Activated CD8-positive, alpha-beta memory T cell treated with anti-CD3 and anti-CD28 coated beads, Interleukin-2, amount 50 U/mL, for 1 hour (primary cell): ENCODE results near the gene STX4.
"Not testable (repeated sequence)": the region's sequence is repeated elsewhere in the genome, so short reads cannot be mapped to it uniquely, and the experiment has no call there.

ENCODE experiments used
- DNase-seq: peaks from one replicate; pipeline ENCODE4 v3.0.0-alpha.2; 2020; ENCODE audit errors: extremely low read depth

The STX4 gene

DNA sequence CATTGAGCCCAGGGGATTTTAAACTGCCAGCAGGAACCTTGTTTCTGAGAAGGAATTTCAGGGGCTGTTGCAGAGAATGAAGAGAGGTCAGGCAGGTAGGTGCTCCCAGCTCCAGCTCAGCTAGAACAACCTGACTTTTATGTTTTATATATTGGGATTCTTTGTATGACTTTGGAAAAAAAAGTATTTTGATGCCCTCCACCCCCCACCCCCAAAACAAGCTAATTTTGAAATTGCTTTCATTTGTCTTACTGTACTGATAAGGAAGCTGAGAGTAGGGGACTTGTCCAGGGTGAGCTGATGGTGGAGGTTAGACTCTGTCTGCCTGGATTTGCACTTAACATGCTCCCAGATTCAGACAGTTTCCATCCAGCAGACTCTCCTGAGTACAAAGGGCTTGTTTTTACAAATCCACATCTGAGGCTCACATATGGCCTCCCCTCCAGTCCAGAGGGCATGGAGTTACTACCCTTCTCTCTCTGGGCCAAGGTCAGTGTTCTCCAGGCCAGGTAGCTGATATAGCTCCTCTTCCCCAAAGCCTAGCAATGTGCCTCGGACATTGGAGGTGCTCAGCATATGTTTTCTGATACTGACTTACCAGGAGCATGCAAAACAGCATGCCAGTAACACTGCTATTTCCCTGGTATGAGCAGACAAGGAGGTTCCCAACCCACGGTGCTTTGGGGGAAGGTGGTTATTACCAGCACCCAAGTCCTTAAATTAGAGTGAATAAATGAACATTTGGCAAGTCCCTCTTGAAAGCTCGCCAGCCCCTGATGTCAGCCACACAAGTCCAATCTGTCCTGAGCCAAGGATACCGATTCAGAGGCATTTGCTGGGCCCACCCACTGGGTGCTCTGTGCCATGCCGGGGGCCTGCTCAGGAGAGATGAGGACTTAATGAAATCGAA lies 34.3 kb upstream of the STX4 start:
- no peak for DNase-seq

DNA sequence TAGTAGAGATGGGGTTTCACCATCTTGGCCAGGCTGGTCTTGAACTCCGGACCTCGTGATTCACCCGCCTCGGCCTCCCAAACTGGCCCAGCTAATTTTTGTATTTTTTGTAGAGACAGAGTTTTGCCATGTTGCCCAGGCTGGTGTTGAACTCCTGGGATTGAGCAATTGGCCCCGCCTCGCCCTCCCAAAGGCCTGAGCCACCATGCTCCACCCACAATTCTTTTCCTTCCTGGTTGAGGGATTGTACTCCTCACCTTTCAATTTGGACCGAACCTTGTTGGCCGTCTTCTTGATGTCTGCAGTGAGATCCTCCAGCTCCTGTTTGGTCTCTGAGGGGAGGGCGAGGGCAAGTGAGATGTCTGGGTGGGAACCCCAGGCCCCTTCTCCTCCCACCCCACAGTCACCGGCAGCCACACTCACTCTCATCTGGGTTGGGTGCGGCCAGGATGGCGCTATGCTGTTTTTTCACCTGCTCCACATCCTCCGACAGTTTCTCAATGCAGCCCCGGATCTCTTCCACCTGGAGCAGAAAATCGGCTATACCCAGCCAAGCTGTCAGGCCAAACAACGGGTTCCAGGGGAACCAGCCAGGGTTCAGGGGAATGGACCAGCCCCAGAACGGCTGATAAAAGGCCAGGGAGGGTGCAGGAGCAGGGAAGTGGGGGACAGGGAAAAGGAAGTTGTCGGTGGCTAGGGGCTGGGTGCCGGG lies 32.5 kb upstream of the STX4 start:
- DNase-seq = no peak

DNA sequence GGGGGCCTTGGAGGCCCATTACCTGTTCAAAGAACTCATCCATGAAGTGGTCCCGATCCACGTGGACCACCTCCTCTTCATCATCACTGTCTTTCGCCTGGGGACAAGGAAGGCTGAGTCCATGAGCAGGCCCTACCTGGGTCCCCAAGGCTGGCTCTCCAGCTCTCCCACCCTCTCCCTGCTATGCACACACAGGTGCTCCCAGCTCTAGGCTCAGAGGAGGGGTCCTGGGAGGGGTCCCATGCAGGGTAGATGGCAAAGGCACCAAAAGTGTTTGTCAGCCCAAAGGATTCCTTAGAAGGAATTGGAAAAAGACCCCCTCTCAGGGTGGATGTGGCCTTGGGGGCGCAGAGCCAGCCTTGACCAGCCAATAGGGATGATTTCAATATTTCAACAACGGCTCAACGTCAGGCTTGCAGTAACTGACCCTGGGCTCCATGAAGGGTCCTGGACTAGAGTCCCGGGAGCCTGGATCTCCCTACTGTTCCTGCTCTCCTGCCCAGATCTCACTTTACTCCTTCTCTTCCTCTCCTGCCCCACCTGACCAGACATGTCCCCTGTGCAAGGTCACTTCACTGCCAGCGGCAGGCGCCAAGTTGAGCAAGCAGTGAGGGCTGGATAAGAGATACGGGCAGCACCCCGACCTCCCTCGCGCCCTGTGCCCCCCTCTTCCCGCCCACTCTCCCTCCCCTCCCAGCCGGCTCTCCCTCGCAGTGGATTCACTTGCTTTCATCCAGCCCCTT lies 31.7 kb upstream of the STX4 start:
- DNase-seq = no peak

DNA sequence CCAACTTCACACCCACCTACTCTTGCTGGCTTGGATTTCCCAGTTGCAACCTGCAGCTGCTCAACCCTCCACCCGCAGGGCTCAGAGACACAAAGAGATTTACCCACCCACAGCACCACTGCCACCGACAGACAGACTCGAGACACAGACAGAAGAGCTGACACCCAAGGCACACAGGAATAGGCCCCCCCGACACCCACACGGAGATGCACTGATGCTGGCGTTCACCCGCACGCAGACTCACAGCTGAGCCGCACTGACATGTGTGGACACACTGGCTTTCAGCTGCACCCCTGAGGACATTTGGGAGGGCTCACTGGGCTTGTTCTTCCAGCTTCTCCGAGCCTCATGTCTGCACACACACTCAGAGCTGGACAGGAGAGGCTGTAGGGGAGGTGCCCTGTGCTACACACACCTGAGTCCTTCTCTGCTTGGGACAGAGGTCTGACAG lies 31.1 kb upstream of the STX4 start:
- no peak for DNase-seq

DNA sequence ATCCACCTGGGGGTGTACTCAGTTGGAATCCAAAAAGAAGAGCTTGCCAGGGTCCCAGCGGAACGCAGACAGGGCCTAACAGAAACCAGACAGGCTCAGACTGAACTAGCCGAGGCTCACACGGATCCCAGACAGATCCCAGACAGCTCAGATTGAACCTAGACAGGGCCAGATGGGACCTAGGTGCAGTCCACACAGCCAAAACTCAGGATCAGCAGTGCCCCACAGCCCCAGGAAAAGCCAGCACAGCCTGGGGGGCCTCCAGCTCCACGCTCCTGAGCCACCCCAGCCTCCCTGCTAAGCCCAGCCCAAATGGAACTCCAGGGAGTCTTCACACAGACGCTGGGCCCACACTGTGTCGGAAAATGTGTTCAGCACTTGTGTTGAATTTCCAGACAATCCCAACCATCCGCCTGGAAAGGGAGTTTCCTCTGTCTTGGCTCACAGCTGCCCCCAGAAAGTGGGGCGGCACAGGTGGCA lies 30.5 kb upstream of the STX4 start:
- no peak for DNase-seq

DNA sequence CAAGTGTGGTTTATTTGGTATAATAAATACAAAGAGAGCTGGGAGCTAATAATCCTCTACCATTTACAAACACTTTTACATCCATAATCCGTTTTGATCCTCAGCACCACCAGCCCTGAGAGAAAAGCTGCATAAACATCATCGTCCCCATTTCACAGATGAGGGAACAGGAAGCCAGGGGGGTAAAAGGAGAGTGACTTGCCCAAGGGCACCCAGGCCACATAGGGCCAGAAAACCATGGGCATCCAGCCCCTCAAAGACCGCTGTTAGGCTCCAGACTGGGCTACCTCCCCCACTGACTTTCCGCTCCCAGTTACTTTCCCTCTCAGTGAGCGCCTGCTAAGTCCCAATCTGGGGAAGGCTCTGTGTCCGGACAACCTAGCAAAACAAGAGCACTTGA lies 29.6 kb upstream of the STX4 start:
- DNase-seq = no peak

DNA sequence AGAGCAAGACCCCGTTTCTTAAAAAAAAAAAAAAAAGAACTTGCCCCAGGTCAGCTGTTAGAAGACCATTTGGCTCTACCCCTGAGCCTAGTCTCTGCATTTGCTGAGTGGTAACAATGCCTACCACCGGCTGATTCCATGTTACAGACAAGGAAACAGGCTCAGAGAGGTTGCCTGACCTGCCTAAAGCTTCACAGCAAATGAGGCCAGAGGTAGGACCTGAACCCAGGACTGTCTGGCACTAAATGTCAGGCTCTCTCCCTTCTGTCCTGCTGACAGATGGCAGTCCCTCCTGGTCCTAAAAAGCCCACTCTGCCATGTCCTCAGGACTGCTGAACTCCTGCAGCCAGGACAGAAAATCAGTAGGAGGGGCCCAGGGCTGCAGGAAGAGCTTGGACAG lies 28.7 kb upstream of the STX4 start:
- no peak for DNase-seq

DNA sequence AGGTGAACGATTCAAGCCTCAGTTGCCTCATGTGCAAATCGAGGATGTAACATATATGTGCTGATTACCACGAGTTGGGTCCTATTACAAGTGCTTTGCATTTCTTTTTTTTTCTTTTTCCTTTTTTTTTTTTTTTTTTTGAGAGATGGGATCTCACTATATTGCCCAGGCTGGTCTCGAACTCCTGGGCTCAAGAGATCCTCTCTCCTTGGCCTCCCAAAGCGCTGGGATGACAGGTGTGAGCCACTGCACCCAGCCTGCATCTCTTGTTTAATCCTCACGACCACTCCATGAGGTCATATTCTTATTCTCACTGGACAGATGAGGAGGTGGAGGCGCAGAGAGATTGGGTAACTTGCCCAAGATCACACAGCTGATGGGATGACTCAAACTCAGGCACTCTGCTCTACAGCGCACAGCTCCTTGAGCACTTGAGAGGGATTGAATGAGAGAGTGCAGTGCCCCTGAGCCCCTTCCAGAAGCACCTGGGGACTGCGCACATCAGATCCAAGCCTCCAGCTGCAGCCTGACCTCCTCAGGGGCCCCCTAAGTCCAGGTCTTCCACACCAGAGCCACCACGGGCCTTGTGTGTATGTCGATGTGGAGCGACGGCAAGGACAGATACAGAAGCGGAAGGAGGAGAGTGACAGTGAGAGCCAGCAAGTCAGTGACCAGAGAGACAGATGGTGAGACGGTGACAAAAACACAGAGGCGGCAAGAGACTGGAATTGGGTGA lies 27.8 kb upstream of the STX4 start:
- DNase-seq = no peak

DNA sequence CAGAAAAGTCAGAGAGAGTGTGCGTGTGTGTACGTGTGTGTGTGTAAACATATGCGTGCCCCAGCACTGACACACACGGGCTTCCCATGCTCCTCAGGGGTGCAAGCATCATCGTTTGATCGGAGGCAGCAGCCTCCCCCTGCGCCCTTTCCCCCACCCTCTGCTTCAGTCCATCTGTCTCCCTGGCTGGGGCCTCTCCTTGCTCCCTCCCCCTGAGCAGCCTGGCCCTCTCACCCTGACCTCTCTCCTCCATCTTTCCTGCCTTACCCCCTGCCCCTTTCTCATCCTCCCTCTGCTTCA lies 27.3 kb upstream of the STX4 start:
- DNase-seq = no peak

DNA sequence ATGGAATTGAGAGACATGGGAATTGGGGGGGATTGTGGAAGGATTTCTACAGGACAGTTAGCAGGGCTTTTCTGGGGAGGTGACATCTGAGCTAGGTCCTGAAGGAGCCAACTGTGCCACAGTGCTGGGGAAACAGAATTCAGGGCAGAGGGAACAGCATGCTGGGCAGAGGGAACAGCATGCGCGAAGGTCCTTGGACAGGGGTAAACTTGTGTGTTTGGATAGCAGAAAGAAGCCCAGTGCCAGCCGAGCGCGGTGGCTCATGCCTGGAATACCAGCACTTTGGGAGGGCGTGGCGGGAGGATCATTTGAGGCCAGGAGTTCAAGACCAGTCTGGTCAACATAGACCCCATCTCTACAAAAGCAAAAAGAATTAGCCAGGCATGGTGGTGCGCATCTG lies 26.8 kb upstream of the STX4 start:
- no peak for DNase-seq

DNA sequence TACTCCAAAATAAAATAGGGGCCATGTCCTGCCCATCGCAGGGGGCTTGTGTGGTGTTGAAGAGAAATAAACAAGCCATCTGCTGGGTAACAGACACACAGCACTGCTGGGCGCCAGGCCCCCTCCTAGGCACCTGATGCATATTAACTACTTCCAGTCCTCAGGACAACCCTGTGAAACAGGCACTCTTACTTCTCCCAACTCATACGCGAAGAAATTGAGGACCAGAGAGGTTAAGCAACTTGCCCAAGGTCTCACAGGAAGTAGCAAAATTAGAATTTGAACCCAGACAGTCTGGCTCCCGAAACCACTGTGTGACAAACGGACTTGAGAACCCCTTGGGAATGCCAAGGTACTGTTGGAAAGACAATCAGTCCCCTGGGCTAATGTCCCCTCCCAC lies 25.7 kb upstream of the STX4 start:
- DNase-seq = no peak

DNA sequence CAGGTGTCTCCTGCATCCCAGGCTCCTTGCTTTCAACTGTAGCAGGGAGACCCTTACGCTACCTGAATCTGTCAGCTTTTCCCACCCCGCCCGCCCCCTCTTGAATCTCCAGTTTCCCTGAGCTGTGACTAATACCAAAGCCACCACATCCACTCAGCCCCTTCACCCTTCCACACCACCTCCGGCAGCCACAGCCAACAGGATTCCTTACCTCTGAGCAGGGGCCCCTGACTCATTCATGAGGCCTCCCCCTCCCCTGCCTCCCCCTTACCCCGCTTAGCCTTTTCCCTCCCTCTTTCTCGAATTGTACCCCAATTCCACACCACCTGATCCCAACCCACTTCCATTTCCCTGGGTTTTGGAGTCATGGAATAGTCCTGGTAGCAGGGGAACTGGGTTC lies 25.2 kb upstream of the STX4 start:
- no peak for DNase-seq

DNA sequence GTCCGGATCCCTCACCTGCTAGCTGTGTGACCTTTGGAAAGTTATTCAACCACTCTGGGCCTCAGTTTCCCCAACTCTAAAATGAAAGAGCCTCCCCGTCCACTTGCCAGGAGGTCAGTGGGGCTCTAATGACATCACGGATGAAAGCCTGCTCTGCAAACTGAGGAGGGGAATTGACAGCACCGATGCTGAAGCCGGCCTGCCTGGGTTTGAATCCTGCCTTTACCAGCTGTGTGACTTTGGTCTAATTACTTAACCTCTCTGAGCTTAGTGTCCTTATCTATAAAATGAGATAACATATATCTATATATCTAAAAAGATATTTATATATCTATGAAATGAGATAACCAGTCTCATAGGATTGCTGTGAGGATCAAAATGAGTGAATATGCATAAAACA lies 24.8 kb upstream of the STX4 start:
- no peak for DNase-seq

DNA sequence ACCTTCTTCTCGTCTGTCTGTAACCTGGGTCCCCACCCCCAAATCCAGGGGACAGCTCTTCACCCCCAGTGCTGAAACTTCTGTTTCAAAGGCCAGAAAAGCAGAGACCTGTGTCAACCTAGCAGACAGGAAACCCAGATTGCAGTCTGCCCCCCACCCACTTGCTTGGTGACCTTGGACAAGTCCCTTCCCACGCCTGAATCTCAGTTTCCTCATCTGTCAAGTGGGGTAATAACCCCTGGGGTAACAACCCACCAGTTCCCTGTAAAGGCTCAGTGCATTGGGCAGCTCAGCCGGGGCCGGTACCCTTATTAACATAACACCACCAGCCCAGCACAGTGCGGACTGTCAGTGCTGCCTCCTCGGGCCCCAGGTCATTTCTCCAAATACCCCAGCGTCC lies 24.2 kb upstream of the STX4 start:
- no peak for DNase-seq

DNA sequence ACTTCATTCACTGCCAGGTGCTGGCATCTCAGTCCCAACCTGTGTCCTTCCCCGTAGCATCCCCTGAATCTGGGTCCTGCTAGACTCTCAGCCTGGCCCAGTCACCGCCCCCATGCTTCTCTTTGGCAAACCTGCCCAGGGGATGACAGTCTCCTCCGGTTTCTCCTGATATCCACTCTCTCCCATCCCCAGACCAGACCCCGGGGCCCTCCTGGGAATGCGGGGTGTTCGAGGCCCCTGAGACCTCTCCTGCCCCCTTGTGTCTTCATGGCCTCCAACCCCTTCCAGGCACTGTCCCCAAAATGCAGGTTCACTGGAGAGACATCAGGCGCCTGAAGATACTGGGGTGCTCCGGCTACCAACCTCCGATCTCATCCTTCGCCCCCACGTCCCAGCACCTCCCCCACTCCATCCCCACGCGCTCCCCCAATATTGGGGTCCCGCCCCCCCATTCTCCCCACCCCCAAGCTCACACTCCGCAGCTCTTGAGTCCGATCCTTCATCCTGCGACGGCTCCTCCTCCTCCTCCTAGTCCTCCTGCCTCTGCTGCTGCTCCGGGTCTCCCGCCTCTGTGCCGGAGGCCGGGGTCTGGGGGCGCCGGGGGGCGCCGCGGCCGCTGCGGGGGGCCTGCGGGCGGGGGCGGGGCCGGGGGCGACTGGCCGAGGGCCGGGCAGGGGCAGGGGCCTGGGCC lies 23.3 kb upstream of the STX4 start:
- DNase-seq = no peak

DNA sequence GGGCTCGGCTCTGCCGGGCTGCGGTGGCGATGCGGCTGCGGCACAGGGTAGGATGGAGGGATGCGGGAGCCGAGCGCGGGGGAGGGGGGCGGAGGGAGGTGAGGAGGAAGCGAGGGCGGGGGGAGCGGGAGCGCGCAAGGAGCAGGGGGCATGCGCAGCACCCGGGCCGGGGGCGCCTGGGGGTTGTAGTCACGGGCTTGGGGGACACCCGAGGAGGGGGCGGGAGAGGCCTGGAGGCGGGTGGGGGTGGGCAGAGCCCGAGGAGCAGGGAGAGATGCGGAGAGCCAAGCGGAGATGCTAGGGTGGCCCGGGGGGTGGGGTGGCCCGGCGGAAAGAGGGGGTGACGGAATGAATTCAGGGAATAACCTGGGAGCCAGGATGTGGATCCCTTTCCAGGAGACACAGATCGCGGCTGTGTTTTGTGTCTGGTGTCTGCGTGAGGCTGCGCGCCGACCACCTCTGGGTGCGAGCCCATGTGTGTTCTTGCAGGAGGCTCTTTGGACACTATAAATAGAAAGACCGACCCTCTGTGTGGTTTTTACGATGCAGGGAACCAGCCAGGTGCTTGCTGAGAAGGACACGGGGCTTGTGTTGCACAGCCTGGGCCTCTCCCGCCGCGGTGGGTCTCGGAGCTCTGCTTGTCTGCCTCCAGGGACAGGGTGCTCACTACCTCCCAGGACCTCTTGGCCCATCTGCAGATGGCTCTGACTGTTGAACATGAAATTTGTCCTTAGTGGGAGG lies 22.6 kb upstream of the STX4 start, which contains the start of gene STX1B:
Gene STX1B, minus strand, starts transcription at position 54 of the 741 bp plus-strand sequence. CDS start 242 bp downstream, outside the sequence.
- DNase-seq = no peak

DNA sequence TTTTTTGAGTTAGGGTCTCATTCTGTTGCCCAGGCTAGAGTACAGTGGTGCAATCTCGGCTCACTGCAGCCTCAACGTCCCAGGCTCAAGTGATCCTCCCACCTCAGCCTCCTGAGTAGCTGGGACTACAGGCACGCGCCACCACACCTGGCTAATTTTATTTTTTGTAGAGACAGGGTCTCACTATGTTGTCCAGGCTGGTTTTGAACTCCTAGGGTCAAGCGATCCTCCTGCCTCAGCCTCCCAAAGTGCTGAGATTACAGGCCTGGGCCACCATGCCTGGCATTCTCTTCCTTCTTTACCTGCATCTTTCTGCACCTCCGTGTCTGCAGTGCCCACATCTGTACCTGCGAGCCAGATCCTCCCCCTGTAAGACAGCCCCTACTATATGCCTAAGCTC lies 21.5 kb upstream of the STX4 start:
- not testable (repeated sequence) for DNase-seq

DNA sequence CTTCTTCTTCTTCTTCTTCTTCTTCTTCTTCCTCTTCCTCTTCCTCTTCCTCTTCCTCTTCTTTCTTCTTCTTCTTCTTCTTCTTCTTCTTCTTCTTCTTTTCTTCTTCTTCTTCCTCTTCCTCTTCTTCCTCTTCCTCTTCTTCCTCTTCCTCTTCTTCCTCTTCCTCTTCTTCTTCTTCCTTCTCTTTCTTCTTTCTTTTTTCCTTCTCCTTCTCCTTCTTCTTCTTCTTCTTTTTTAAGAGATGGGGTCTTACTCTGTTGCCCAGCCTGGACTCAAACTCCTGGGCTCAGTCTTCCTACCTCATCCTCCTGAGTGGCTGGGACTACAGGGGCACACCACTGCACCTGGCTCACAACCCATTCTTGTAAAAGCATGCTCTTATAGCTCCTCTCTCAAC lies 20.1 kb upstream of the STX4 start:
- not testable (repeated sequence) for DNase-seq

DNA sequence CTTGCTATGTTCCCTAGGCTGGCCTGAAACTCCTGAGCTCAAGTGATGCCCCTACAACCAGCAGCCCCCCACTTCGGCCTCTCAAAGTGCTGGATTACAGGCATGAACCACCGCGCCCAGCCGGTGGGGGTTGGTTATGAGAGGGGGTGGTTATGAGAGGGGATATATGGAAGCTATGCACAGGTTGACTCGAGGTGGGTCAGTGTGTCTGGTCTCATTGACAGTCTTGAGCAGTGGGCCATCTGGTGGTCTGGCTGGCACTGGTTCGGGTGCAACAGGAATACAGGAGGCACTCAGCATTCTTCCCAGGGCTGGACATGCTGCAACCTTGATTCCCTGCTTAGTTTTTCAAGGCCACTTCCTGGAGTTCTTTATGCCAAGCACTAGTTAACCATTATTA lies 17.3 kb upstream of the STX4 start:
- no peak for DNase-seq

DNA sequence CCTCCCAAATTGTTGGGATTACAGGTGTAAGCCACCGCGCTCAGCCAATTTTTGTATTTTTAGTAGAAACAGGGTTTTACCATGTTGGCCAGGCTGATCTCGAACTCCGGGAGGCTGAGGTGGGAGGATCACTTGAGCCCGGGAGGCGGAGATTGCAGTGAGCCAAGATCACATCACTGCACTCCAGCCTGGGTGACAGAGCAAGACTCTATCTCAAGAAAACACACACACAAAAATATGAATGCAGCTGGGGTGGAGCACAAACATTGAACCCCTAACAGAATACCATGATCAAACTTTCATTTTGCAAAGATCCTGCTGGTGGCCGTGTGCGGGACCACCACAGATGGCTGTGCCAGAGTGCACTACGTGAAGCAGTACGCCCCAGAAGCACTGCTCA lies 15.6 kb upstream of the STX4 start:
- not testable (repeated sequence) for DNase-seq
